Lung (tissue), 12 donors: ENCODE results near the gene PRDX1. TPM values are rescaled to one million over a fixed set of nuclear protein-coding genes. Genes with fewer than 3 reads are reported as not detected.

Experiments
- ATAC-seq: fragments of 200-7000 bp; cut with Tn5 transposase; one replicate; pipeline ENCODE4 v1.9.1; 2020; ENCODE audit warnings: moderate number of reproducible peaks; ENCODE audit not compliant: insufficient read depth, low FRiP score
- DNase-seq, 3 donors: peaks; one replicate each; pipeline ENCODE4 v3.0.0-alpha.2; 2013 to 2017
- H3K27ac ChIP-seq, 2 donors: one replicate each; pipeline ENCODE4 v1.5.1; 2013; ENCODE audit warnings: mild to moderate bottlenecking in 2 of 2, moderate library complexity in 2 of 2, control low read depth in 1 of 2, inconsistent platforms in 1 of 2, low read depth in 1 of 2, low read length in 1 of 2
- H3K27me3 ChIP-seq, 3 donors: one replicate each; pipeline ENCODE4 v1.5.1; 2013; ENCODE audit warnings: low read length in 2 of 3; ENCODE audit not compliant: control insufficient read depth in 3 of 3, insufficient read depth in 3 of 3
- H3K36me3 ChIP-seq, 4 donors: one replicate each; pipeline ENCODE4 v1.5.1; 2013; ENCODE audit warnings: low read length in 4 of 4, mild to moderate bottlenecking in 1 of 4, moderate library complexity in 1 of 4; ENCODE audit not compliant: control insufficient read depth in 4 of 4, insufficient read depth in 4 of 4
- H3K4me1 ChIP-seq, 5 donors: one replicate each; pipeline ENCODE4 v1.5.1; 2013; ENCODE audit warnings: low read length in 5 of 5, mild to moderate bottlenecking in 2 of 5, moderate library complexity in 1 of 5; ENCODE audit not compliant: control insufficient read depth in 5 of 5, insufficient read depth in 5 of 5
- H3K4me3 ChIP-seq: one replicate; pipeline ENCODE4 v1.5.1; 2013; ENCODE audit warnings: mild to moderate bottlenecking, control low read depth, moderate library complexity
- H3K9ac ChIP-seq, 2 donors: one replicate each; pipeline ENCODE4 v1.5.1; 2013; ENCODE audit warnings: low read length in 2 of 2, control low read depth in 1 of 2; ENCODE audit not compliant: insufficient read depth in 1 of 2
- H3K9me3 ChIP-seq, 4 donors: one replicate each; pipeline ENCODE4 v1.5.1; 2013; ENCODE audit warnings: low read length in 3 of 4, mild to moderate bottlenecking in 1 of 4, moderate library complexity in 1 of 4; ENCODE audit not compliant: control insufficient read depth in 4 of 4, insufficient read depth in 3 of 4
- WGBS, 2 donors: extraction: QIAGEN DNeasy Blood & Tissue Kit; methylation state at CpG; one replicate each; pipeline ENCODE4 v1.1.7; 2013; 5-methylcytosine and 5-hydroxymethylcytosine counted together
- polyA plus RNA-seq, 2 donors: library from polyadenylated mRNA; stranded (reverse); fragments of 200-250 nt; gene quantifications; one replicate each; pipeline ENCODE4 v1.2.1, GENCODE V29; 2013
- total RNA-seq, 2 donors: library from RNA; depleted of rRNA in 1 of 2; stranded (reverse); fragments of >200 nt in 1 of 2; gene quantifications; one replicate each; pipeline ENCODE4 v1.2.1, GENCODE V29; 2014 to 2021
- TF ChIP-seq, protein P1 (sequence below): IDR thresholded peaks from 2 replicates; pipeline ENCODE4 v1.5.1; 2012; ENCODE audit warnings: mild to moderate bottlenecking; ENCODE audit errors: control extremely low read depth, extremely low read depth
- donor health status: control.
- donor health status: control.
- donor health status: Bipolar disorder and iron deficiency.
- donor health status: healthy.
- donor health status: DM: yes; HTN: yes; CAD: no.

PRDX1 gene
- total and polyA plus RNA-seq, 4 donors = 208 to 926 (median 546) TPM

DNA sequence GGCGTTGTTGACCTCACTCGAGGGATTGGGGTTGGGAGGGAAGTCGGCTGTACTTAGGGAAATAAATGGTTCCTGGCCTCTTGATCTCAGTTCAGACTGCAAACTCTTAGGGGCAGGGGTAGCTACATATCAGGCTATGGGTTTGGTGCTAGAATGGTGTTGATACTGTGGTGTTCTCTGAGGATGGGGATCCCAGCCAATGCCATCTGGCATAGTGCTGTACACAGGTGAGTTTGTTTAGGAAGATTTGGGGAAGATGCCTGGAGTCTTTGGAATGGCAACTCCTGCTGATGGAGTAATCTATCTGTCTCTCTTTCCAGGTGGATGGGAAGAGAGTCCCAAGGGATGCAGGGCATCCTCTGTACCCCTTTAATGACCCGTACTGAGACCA lies 47.9 kb upstream of the PRDX1 start:
- H3K9ac ChIP-seq = no peak overlapping the region
- H3K36me3 ChIP-seq = peaks cover 0 to 31% (median 27%) of the 10 kb centered on the region in 4 donors
- 60 to 71% methylated on average over 4 of the region's 4 CpGs for WGBS, 2 donors
- no peaks in the 10 kb centered on the region for H3K27me3 ChIP-seq
- no peaks in the 10 kb centered on the region for H3K9me3 ChIP-seq
- H3K4me1 ChIP-seq = peaks cover 0 to 7% (median 0%) of the 10 kb centered on the region in 5 donors
- H3K4me3 ChIP-seq = no peak overlapping the region
- TF ChIP-seq, protein P1, sequence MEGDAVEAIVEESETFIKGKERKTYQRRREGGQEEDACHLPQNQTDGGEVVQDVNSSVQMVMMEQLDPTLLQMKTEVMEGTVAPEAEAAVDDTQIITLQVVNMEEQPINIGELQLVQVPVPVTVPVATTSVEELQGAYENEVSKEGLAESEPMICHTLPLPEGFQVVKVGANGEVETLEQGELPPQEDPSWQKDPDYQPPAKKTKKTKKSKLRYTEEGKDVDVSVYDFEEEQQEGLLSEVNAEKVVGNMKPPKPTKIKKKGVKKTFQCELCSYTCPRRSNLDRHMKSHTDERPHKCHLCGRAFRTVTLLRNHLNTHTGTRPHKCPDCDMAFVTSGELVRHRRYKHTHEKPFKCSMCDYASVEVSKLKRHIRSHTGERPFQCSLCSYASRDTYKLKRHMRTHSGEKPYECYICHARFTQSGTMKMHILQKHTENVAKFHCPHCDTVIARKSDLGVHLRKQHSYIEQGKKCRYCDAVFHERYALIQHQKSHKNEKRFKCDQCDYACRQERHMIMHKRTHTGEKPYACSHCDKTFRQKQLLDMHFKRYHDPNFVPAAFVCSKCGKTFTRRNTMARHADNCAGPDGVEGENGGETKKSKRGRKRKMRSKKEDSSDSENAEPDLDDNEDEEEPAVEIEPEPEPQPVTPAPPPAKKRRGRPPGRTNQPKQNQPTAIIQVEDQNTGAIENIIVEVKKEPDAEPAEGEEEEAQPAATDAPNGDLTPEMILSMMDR = no peak
- ATAC-seq (no peak), DNase-seq (no peak)
- no peak overlapping the region for H3K27ac ChIP-seq

DNA sequence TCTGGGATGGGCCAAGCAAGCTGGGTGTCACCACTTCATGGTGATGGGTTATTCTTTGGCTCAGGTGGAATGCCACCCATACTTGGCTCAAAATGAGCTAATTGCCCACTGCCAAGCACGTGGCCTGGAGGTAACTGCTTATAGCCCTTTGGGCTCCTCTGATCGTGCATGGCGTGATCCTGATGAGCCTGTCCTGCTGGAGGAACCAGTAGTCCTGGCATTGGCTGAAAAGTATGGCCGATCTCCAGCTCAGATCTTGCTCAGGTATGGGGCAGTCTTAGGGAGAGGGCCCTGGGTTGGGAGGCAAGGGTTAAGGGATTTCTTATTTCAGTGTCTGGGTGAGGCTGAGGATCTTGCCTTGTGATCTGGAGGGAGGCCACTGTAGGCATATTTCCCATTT lies 46.7 kb upstream of the PRDX1 start:
- Histone ChIP-seq H3K27ac (no peak overlapping the region), H3K9me3 (no peaks in the 10 kb centered on the region), H3K36me3 (peaks cover 0 to 33% (median 27%) of the 10 kb centered on the region in 4 donors), H3K9ac (no peak overlapping the region), H3K27me3 (no peaks in the 10 kb centered on the region), H3K4me1 (peaks cover 0 to 7% (median 0%) of the 10 kb centered on the region in 5 donors), H3K4me3 (no peak overlapping the region)
- DNase-seq = no peak
- TF ChIP-seq, protein P1 = no peak
- no peak for ATAC-seq
- WGBS, 2 donors = 86 to 93% methylated on average over 4 of the region's 4 CpGs

DNA sequence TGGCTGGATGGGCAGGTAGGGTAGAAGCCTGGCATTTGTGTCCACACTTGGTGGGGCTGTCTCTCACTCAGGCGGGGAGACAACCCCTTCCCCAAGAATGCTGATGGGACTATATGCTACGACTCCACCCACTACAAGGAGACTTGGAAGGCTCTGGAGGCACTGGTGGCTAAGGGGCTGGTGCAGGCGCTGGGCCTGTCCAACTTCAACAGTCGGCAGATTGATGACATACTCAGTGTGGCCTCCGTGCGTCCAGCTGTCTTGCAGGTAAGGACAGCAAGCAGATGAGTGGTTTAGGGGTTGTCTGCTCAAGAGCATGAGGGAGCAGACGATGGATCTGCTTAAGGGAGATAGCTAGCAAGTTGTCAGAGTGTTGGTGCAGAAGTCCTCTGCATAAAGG lies 46.2 kb upstream of the PRDX1 start:
- 94 to 97% methylated on average over 7 of the region's 7 CpGs for WGBS, 2 donors
- ATAC-seq = no peak
- Histone ChIP-seq H3K4me1 (peaks cover 0 to 7% (median 0%) of the 10 kb centered on the region in 5 donors), H3K36me3 (peaks cover 0 to 33% (median 27%) of the 10 kb centered on the region in 4 donors), H3K27me3 (no peaks in the 10 kb centered on the region), H3K9ac (no peak overlapping the region), H3K27ac (no peak overlapping the region), H3K4me3 (no peak overlapping the region), H3K9me3 (no peaks in the 10 kb centered on the region)
- DNase-seq = no peak
- TF ChIP-seq, protein P1 = no peak

DNA sequence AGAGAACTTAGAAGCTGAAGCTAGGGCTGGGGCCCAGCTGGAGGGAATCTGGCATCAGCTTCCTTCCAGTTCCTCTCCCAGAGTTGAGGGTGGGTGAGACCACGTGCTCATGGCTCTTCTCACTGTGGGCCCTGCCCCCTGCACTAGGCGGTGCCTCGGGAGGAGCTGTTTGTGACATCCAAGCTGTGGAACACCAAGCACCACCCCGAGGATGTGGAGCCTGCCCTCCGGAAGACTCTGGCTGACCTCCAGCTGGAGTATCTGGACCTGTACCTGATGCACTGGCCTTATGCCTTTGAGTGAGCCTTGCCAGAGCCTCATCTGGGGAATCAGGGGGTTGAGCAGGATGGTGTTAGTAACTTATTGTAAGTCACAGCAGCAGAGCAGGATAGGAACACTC lies 45.0 kb upstream of the PRDX1 start:
- WGBS, 2 donors = 32% methylated on average over 5 of the region's 5 CpGs
- Histone ChIP-seq H3K27ac (no peak overlapping the region), H3K4me1 (peaks cover 0 to 7% (median 0%) of the 10 kb centered on the region in 5 donors), H3K9me3 (no peaks in the 10 kb centered on the region), H3K9ac (peak overlapping the region; percentile 5 to 43), H3K36me3 (peaks cover 4 to 39% (median 30%) of the 10 kb centered on the region in 4 donors), H3K4me3 (no peak overlapping the region), H3K27me3 (no peaks in the 10 kb centered on the region)
- DNase-seq (peak; percentile 73 to 80 (median 73)), ATAC-seq (peak; percentile 20)
- TF ChIP-seq, protein P1 = no peak
